ENCODE measurements around the gene CAPN3. TPM values are rescaled to one million over a fixed set of nuclear protein-coding genes. Genes with fewer than 3 reads are reported as not detected.

The CAPN3 gene
- total and polyA plus RNA-seq, 2 experiments from 2014 or later = 15.6 to 18.4 TPM

- no peaks in the 10 kb centered on the region for H3K36me3 ChIP-seq (replicated peaks; ENCODE audit: insufficient read depth, low read depth)
- 97% methylated on average over 7 of the region's 7 CpGs for WGBS (ENCODE audit: low lambda C conversion rate, missing lambda C conversion rate)
- H3K79me2 ChIP-seq = no peaks in the 10 kb centered on the region
Measured at GRCh38 chr15:42411884-42412283, 52.6 kb downstream of the CAPN3 start.

GRCh38 chr15:42413920-42414319, 54.6 kb downstream of the CAPN3 start:
- no peak for DNase-seq (ENCODE audit: low spot score)
- Histone ChIP-seq H3K36me3 (replicated peaks; ENCODE audit: insufficient read depth, low read depth) (no peaks in the 10 kb centered on the region), H2AFZ (no peak overlapping the region), H3K27me3 (no peaks in the 10 kb centered on the region), H3K4me2 (no peak overlapping the region), H3K4me3 (no peak overlapping the region), H4K20me1 (ENCODE audit: insufficient read depth, poor library complexity, severe bottlenecking) (no peaks in the 10 kb centered on the region), H3K79me2 (no peaks in the 10 kb centered on the region), H3K27ac (peak overlapping the region; percentile 7), H3K9me3 (ENCODE audit: low read depth) (no peaks in the 10 kb centered on the region), H3K9me2 (replicated peaks; ENCODE audit: insufficient read depth) (no peaks in the 10 kb centered on the region), H3K4me1 (ENCODE audit: insufficient read depth) (no peaks in the 10 kb centered on the region)
- WGBS (ENCODE audit: low lambda C conversion rate, missing lambda C conversion rate) = 77% methylated on average over 2 of the region's 2 CpGs
- TF ChIP-seq EZH2 (IDR thresholded peaks at IDR 0.05; ENCODE audit: borderline replicate concordance) = no peak
- no peak for TF ChIP-seq CTCF (IDR thresholded peaks at IDR 0.05; ENCODE audit: poor library complexity)
- no peak for TF ChIP-seq EZH2phosphoT487 (IDR thresholded peaks at IDR 0.05; ENCODE audit: low read depth, severe bottlenecking, unreplicated experiment)

More at GRCh38 chr15:42411884-42412283, 52.6 kb downstream of the CAPN3 start:
- Histone ChIP-seq H3K27me3 (no peaks in the 10 kb centered on the region), H3K4me3 (no peak overlapping the region), H4K20me1 (ENCODE audit: insufficient read depth, poor library complexity, severe bottlenecking) (no peaks in the 10 kb centered on the region), H3K9me3 (ENCODE audit: low read depth) (no peaks in the 10 kb centered on the region), H2AFZ (no peak overlapping the region), H3K4me2 (no peak overlapping the region), H3K27ac (no peak overlapping the region), H3K9me2 (replicated peaks; ENCODE audit: insufficient read depth) (no peaks in the 10 kb centered on the region), H3K4me1 (ENCODE audit: insufficient read depth) (no peaks in the 10 kb centered on the region)
- TF ChIP-seq EZH2phosphoT487 (IDR thresholded peaks at IDR 0.05; ENCODE audit: low read depth, severe bottlenecking, unreplicated experiment) (no peak), CTCF (IDR thresholded peaks at IDR 0.05; ENCODE audit: poor library complexity) (no peak), EZH2 (IDR thresholded peaks at IDR 0.05; ENCODE audit: borderline replicate concordance) (no peak)
- no peak for DNase-seq (ENCODE audit: low spot score)

GRCh38 chr15:42419369-42419768, 60.1 kb downstream of the CAPN3 start:
- TF ChIP-seq EZH2phosphoT487 (IDR thresholded peaks at IDR 0.05; ENCODE audit: low read depth, severe bottlenecking, unreplicated experiment) = no peak
- TF ChIP-seq EZH2 (IDR thresholded peaks at IDR 0.05; ENCODE audit: borderline replicate concordance) = no peak
- TF ChIP-seq CTCF (IDR thresholded peaks at IDR 0.05; ENCODE audit: poor library complexity) = no peak
- no peaks in the 10 kb centered on the region for H3K36me3 ChIP-seq (replicated peaks; ENCODE audit: insufficient read depth, low read depth)
- no peaks in the 10 kb centered on the region for H4K20me1 ChIP-seq (ENCODE audit: insufficient read depth, poor library complexity, severe bottlenecking)
- no peak overlapping the region for H2AFZ ChIP-seq
- H3K9me2 ChIP-seq (replicated peaks; ENCODE audit: insufficient read depth) = no peaks in the 10 kb centered on the region
- no peak overlapping the region for H3K27ac ChIP-seq
- no peaks in the 10 kb centered on the region for H3K4me1 ChIP-seq (ENCODE audit: insufficient read depth)
- H3K27me3 ChIP-seq = no peaks in the 10 kb centered on the region
- WGBS (ENCODE audit: low lambda C conversion rate, missing lambda C conversion rate) = 89% methylated on average over 7 of the region's 7 CpGs
- DNase-seq (ENCODE audit: low spot score) = no peak
- H3K4me2 ChIP-seq = no peak overlapping the region
- no peaks in the 10 kb centered on the region for H3K79me2 ChIP-seq
- no peaks in the 10 kb centered on the region for H3K9me3 ChIP-seq (ENCODE audit: low read depth)
- H3K4me3 ChIP-seq = no peak overlapping the region

GRCh38 chr15:42421376-42421775, 62.1 kb downstream of the CAPN3 start:
- TF ChIP-seq EZH2 (IDR thresholded peaks at IDR 0.05; ENCODE audit: borderline replicate concordance) = no peak
- no peak for TF ChIP-seq CTCF (IDR thresholded peaks at IDR 0.05; ENCODE audit: poor library complexity)
- TF ChIP-seq EZH2phosphoT487 (IDR thresholded peaks at IDR 0.05; ENCODE audit: low read depth, severe bottlenecking, unreplicated experiment) = no peak
- Histone ChIP-seq H4K20me1 (ENCODE audit: insufficient read depth, poor library complexity, severe bottlenecking) (no peaks in the 10 kb centered on the region), H3K9me3 (ENCODE audit: low read depth) (no peaks in the 10 kb centered on the region), H2AFZ (no peak overlapping the region), H3K4me1 (ENCODE audit: insufficient read depth) (no peaks in the 10 kb centered on the region), H3K4me2 (no peak overlapping the region), H3K79me2 (no peaks in the 10 kb centered on the region), H3K27ac (no peak overlapping the region), H3K27me3 (no peaks in the 10 kb centered on the region), H3K36me3 (replicated peaks; ENCODE audit: insufficient read depth, low read depth) (no peaks in the 10 kb centered on the region), H3K4me3 (no peak overlapping the region), H3K9me2 (replicated peaks; ENCODE audit: insufficient read depth) (no peaks in the 10 kb centered on the region)
- 90% methylated on average over 2 of the region's 2 CpGs for WGBS (ENCODE audit: low lambda C conversion rate, missing lambda C conversion rate)
- no peak for DNase-seq (ENCODE audit: low spot score)
